Measurements from ENCODE around the gene CCDC195.

Gene CCDC195

DNA sequence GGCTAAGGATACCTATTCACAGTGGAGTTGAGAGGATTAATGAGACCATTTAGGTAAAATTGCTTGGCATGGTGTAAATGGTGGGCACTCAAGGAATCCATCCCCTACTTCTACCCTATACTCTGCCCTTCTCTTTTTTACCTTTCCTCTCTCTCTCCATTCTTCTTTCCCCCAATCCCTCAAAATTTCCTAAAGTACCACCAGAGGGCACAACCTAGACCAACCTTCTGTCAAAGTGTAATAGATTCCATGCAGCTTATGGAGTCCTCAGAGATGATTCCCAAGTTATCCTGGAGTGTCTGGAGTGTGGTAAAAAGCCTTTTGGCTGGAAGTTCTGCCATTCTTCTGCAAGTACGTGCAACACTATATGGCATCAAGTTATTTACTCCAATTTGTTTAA is 33.0 kb upstream of the CCDC195 start:
- no peaks in the 10 kb centered on the region for H3K4me1 ChIP-seq (ENCODE audit: control insufficient read depth, low read depth, low read length)
- no peak overlapping the region for H3K4me3 ChIP-seq (ENCODE audit: low read length)
- no CpG with 5 or more reads among the region's 1 CpG for WGBS (ENCODE audit: extremely low coverage, insufficient coverage, low lambda C conversion rate)
- no peak overlapping the region for H3K4ac ChIP-seq (ENCODE audit: low read depth, low read length)
- H2BK120ac ChIP-seq (ENCODE audit: low read depth, low read length) = no peak overlapping the region
- no peaks in the 10 kb centered on the region for H3K79me2 ChIP-seq (ENCODE audit: control insufficient read depth, insufficient read depth, low read length)
- no peak overlapping the region for H3K23ac ChIP-seq (ENCODE audit: low read length)
- peak; percentile 32 for DNase-seq
- H3K79me1 ChIP-seq (ENCODE audit: low read length) = no peaks in the 10 kb centered on the region
- H2BK5ac ChIP-seq (ENCODE audit: low read length) = no peak overlapping the region
- no peak overlapping the region for H3K9ac ChIP-seq (ENCODE audit: low read length)
- no peak overlapping the region for H3K18ac ChIP-seq (ENCODE audit: low read length)
- no peak overlapping the region for H4K8ac ChIP-seq (ENCODE audit: low read depth, low read length)
- no peak overlapping the region for H3K27ac ChIP-seq (ENCODE audit: low read depth, low read length)
- H2AK5ac ChIP-seq (ENCODE audit: low read length) = no peak overlapping the region
- H3K56ac ChIP-seq (ENCODE audit: low read length) = no peak overlapping the region
- H2BK15ac ChIP-seq (replicated peaks; ENCODE audit: low read depth) = no peak overlapping the region
- H3K36me3 ChIP-seq (ENCODE audit: control insufficient read depth, insufficient read depth, low read length) = no peaks in the 10 kb centered on the region
- no peak overlapping the region for H3K4me2 ChIP-seq (ENCODE audit: low read length)
- H4K5ac ChIP-seq (ENCODE audit: low read length) = no peak overlapping the region
- H3K27me3 ChIP-seq (ENCODE audit: insufficient read depth, low read length, poor library complexity) = no peaks in the 10 kb centered on the region

DNA sequence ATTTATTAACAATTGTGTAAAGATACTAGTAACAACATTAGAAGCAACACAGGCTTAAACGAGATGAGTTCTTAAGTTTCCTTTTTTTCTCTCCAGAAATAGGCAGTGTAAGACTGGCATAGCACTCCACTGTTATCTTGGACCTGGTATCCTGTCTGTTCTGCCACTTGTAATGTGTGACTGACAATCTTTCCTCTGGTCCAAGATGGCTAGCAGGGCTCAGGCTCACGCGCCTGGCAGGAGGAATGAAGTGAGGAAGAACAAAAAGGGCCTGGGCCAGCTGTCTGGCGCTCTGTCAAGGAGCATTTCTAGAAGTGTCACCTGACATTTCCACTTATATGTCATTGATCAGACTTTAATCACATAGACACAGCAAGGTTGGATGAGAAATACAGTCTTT is 31.6 kb upstream of the CCDC195 start:
- H2AK5ac ChIP-seq (ENCODE audit: low read length) = no peak overlapping the region
- H3K9ac ChIP-seq (ENCODE audit: low read length) = no peak overlapping the region
- no peak overlapping the region for H2BK15ac ChIP-seq (replicated peaks; ENCODE audit: low read depth)
- H3K23ac ChIP-seq (ENCODE audit: low read length) = no peak overlapping the region
- no peaks in the 10 kb centered on the region for H3K27me3 ChIP-seq (ENCODE audit: insufficient read depth, low read length, poor library complexity)
- no peak overlapping the region for H2BK120ac ChIP-seq (ENCODE audit: low read depth, low read length)
- H3K56ac ChIP-seq (ENCODE audit: low read length) = no peak overlapping the region
- H3K79me2 ChIP-seq (ENCODE audit: control insufficient read depth, insufficient read depth, low read length) = no peaks in the 10 kb centered on the region
- H3K4ac ChIP-seq (ENCODE audit: low read depth, low read length) = no peak overlapping the region
- no peak overlapping the region for H3K4me3 ChIP-seq (ENCODE audit: low read length)
- H3K4me2 ChIP-seq (ENCODE audit: low read length) = no peak overlapping the region
- H3K36me3 ChIP-seq (ENCODE audit: control insufficient read depth, insufficient read depth, low read length) = no peaks in the 10 kb centered on the region
- H2BK5ac ChIP-seq (ENCODE audit: low read length) = no peak overlapping the region
- no peaks in the 10 kb centered on the region for H3K79me1 ChIP-seq (ENCODE audit: low read length)
- no peak overlapping the region for H3K18ac ChIP-seq (ENCODE audit: low read length)
- DNase-seq = no peak
- H4K5ac ChIP-seq (ENCODE audit: low read length) = no peak overlapping the region
- WGBS (ENCODE audit: extremely low coverage, insufficient coverage, low lambda C conversion rate) = no CpG with 5 or more reads among the region's 4 CpGs
- H4K8ac ChIP-seq (ENCODE audit: low read depth, low read length) = no peak overlapping the region
- no peaks in the 10 kb centered on the region for H3K4me1 ChIP-seq (ENCODE audit: control insufficient read depth, low read depth, low read length)
- H3K27ac ChIP-seq (ENCODE audit: low read depth, low read length) = no peak overlapping the region

DNA sequence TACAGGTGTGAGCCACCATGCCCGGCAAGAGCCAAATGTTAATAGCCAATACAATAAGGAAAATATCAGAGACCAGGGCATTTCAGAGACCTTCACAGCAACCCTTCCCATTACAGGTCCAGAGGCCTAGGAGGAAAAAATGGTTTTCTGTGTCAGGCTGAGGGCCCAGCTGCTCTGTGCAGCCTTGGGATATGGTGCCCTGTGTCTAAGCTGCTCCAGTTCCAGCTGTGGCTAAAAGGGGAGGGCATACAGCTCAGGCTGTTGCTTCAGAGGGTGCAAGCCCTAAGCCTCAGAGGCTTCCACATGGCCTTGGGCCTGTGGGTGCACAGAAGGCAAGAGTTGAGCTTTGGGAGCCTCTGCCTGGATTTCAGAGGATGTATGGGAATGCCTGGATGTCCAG is 20.1 kb upstream of the CCDC195 start:
- no peak overlapping the region for H4K8ac ChIP-seq (ENCODE audit: low read depth, low read length)
- no peak overlapping the region for H3K4ac ChIP-seq (ENCODE audit: low read depth, low read length)
- H3K18ac ChIP-seq (ENCODE audit: low read length) = no peak overlapping the region
- no peak overlapping the region for H3K4me2 ChIP-seq (ENCODE audit: low read length)
- no peak overlapping the region for H2BK5ac ChIP-seq (ENCODE audit: low read length)
- no peaks in the 10 kb centered on the region for H3K79me1 ChIP-seq (ENCODE audit: low read length)
- no peak overlapping the region for H4K5ac ChIP-seq (ENCODE audit: low read length)
- no peak overlapping the region for H3K27ac ChIP-seq (ENCODE audit: low read depth, low read length)
- WGBS (ENCODE audit: extremely low coverage, insufficient coverage, low lambda C conversion rate) = no CpG with 5 or more reads among the region's 1 CpG
- no peaks in the 10 kb centered on the region for H3K4me1 ChIP-seq (ENCODE audit: control insufficient read depth, low read depth, low read length)
- no peak overlapping the region for H2BK120ac ChIP-seq (ENCODE audit: low read depth, low read length)
- H3K36me3 ChIP-seq (ENCODE audit: control insufficient read depth, insufficient read depth, low read length) = no peaks in the 10 kb centered on the region
- H3K56ac ChIP-seq (ENCODE audit: low read length) = no peak overlapping the region
- no peak overlapping the region for H3K23ac ChIP-seq (ENCODE audit: low read length)
- H2BK15ac ChIP-seq (replicated peaks; ENCODE audit: low read depth) = no peak overlapping the region
- no peaks in the 10 kb centered on the region for H3K27me3 ChIP-seq (ENCODE audit: insufficient read depth, low read length, poor library complexity)
- H3K9ac ChIP-seq (ENCODE audit: low read length) = no peak overlapping the region
- DNase-seq = peak; percentile 10
- H3K79me2 ChIP-seq (ENCODE audit: control insufficient read depth, insufficient read depth, low read length) = no peaks in the 10 kb centered on the region
- H2AK5ac ChIP-seq (ENCODE audit: low read length) = no peak overlapping the region
- H3K4me3 ChIP-seq (ENCODE audit: low read length) = no peak overlapping the region

DNA sequence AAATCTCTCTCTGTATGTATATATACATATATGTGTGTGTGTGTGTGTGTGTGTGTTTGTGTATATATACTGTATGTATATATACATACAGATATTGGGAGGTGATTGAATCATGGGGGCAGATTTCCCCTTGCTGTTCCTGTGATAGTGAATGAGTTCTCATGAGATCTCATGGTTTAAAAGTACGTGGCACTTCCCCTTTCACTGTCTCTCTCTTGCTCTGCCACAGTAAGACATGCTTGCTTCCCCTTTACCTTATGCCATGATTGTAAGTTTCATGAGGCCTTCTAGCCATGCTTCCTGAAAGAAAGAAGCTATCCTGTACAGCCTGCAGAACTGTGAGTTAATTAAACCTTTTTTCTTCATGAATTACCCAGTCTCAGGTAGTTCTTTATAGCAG is 18.8 kb upstream of the CCDC195 start:
- Histone ChIP-seq H3K4me2 (ENCODE audit: low read length) (no peak overlapping the region), H2AK5ac (ENCODE audit: low read length) (no peak overlapping the region), H3K79me1 (ENCODE audit: low read length) (no peaks in the 10 kb centered on the region), H3K79me2 (ENCODE audit: control insufficient read depth, insufficient read depth, low read length) (no peaks in the 10 kb centered on the region), H4K5ac (ENCODE audit: low read length) (no peak overlapping the region), H3K18ac (ENCODE audit: low read length) (no peak overlapping the region), H3K23ac (ENCODE audit: low read length) (no peak overlapping the region), H2BK5ac (ENCODE audit: low read length) (no peak overlapping the region), H3K27ac (ENCODE audit: low read depth, low read length) (no peak overlapping the region), H2BK15ac (replicated peaks; ENCODE audit: low read depth) (no peak overlapping the region), H3K4me1 (ENCODE audit: control insufficient read depth, low read depth, low read length) (no peaks in the 10 kb centered on the region), H4K8ac (ENCODE audit: low read depth, low read length) (no peak overlapping the region), H3K4me3 (ENCODE audit: low read length) (no peak overlapping the region), H3K36me3 (ENCODE audit: control insufficient read depth, insufficient read depth, low read length) (no peaks in the 10 kb centered on the region), H3K9ac (ENCODE audit: low read length) (no peak overlapping the region), H3K56ac (ENCODE audit: low read length) (no peak overlapping the region), H3K27me3 (ENCODE audit: insufficient read depth, low read length, poor library complexity) (no peaks in the 10 kb centered on the region), H2BK120ac (ENCODE audit: low read depth, low read length) (no peak overlapping the region), H3K4ac (ENCODE audit: low read depth, low read length) (no peak overlapping the region)
- no CpG with 5 or more reads among the region's 1 CpG for whole genome bisulfite sequencing (ENCODE audit: extremely low coverage, insufficient coverage, low lambda C conversion rate)
- DNase-seq = no peak

DNA sequence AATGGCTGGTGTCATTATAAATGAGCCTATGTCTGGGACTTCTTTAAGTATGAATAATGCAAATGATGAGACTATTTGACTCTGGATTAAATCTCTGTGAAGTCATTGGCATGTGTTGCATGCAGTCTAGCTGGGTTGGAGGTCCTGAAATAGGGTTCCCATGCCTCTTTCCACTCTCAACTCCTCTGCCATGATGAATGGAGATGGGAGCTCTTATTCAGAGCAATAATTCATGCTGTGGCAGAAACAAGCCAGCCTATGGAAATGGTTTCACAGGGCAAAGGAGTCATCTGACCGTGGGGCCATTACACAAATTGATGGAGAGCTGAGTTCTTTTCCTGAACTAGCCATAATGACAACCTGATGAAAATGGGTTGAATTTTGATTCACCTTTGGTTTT is 15.5 kb upstream of the CCDC195 start:
- Histone ChIP-seq H2BK5ac (ENCODE audit: low read length) (no peak overlapping the region), H4K8ac (ENCODE audit: low read depth, low read length) (no peak overlapping the region), H3K27me3 (ENCODE audit: insufficient read depth, low read length, poor library complexity) (no peaks in the 10 kb centered on the region), H4K5ac (ENCODE audit: low read length) (no peak overlapping the region), H3K4me2 (ENCODE audit: low read length) (no peak overlapping the region), H3K4ac (ENCODE audit: low read depth, low read length) (no peak overlapping the region), H2BK15ac (replicated peaks; ENCODE audit: low read depth) (no peak overlapping the region), H3K23ac (ENCODE audit: low read length) (no peak overlapping the region), H3K9ac (ENCODE audit: low read length) (no peak overlapping the region), H3K56ac (ENCODE audit: low read length) (no peak overlapping the region), H3K18ac (ENCODE audit: low read length) (no peak overlapping the region), H2BK120ac (ENCODE audit: low read depth, low read length) (no peak overlapping the region), H3K36me3 (ENCODE audit: control insufficient read depth, insufficient read depth, low read length) (no peaks in the 10 kb centered on the region), H2AK5ac (ENCODE audit: low read length) (no peak overlapping the region), H3K4me3 (ENCODE audit: low read length) (no peak overlapping the region), H3K4me1 (ENCODE audit: control insufficient read depth, low read depth, low read length) (no peaks in the 10 kb centered on the region), H3K27ac (ENCODE audit: low read depth, low read length) (no peak overlapping the region), H3K79me1 (ENCODE audit: low read length) (no peaks in the 10 kb centered on the region), H3K79me2 (ENCODE audit: control insufficient read depth, insufficient read depth, low read length) (no peaks in the 10 kb centered on the region)
- no CpG with 5 or more reads among the region's 1 CpG for WGBS (ENCODE audit: extremely low coverage, insufficient coverage, low lambda C conversion rate)
- no peak for DNase-seq

DNA sequence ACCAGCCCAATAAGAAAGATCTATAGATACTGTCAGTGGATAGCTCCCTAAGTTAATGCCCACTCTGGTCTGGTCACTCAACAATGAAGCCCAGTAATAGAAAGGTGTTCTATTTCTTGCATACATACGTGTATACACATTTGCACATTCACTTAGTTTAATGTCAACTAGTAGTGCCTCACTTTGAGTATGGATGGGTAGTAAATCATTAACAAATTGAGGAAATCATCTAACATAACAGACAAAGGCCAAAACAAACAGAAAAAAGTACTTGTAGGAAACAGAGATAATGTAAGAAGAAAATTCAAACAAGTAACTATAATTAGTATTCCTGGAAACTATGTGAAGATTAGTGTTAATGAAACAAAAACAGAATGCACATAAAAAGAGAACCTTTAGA is 13.3 kb upstream of the CCDC195 start:
- H2BK15ac ChIP-seq (replicated peaks; ENCODE audit: low read depth) = no peak overlapping the region
- H3K27me3 ChIP-seq (ENCODE audit: insufficient read depth, low read length, poor library complexity) = no peaks in the 10 kb centered on the region
- H2AK5ac ChIP-seq (ENCODE audit: low read length) = no peak overlapping the region
- H4K8ac ChIP-seq (ENCODE audit: low read depth, low read length) = no peak overlapping the region
- H3K4me1 ChIP-seq (ENCODE audit: control insufficient read depth, low read depth, low read length) = no peaks in the 10 kb centered on the region
- H3K4ac ChIP-seq (ENCODE audit: low read depth, low read length) = no peak overlapping the region
- DNase-seq = no peak
- no peak overlapping the region for H3K27ac ChIP-seq (ENCODE audit: low read depth, low read length)
- no CpG with 5 or more reads among the region's 1 CpG for WGBS (ENCODE audit: extremely low coverage, insufficient coverage, low lambda C conversion rate)
- no peaks in the 10 kb centered on the region for H3K36me3 ChIP-seq (ENCODE audit: control insufficient read depth, insufficient read depth, low read length)
- no peaks in the 10 kb centered on the region for H3K79me1 ChIP-seq (ENCODE audit: low read length)
- no peak overlapping the region for H3K4me2 ChIP-seq (ENCODE audit: low read length)
- no peak overlapping the region for H3K56ac ChIP-seq (ENCODE audit: low read length)
- no peak overlapping the region for H3K4me3 ChIP-seq (ENCODE audit: low read length)
- H4K5ac ChIP-seq (ENCODE audit: low read length) = no peak overlapping the region
- no peak overlapping the region for H3K23ac ChIP-seq (ENCODE audit: low read length)
- H2BK120ac ChIP-seq (ENCODE audit: low read depth, low read length) = no peak overlapping the region
- no peak overlapping the region for H3K18ac ChIP-seq (ENCODE audit: low read length)
- H3K9ac ChIP-seq (ENCODE audit: low read length) = no peak overlapping the region
- H3K79me2 ChIP-seq (ENCODE audit: control insufficient read depth, insufficient read depth, low read length) = no peaks in the 10 kb centered on the region
- no peak overlapping the region for H2BK5ac ChIP-seq (ENCODE audit: low read length)

Data from mesendoderm (in vitro differentiated cells).